HS-27A (cell line): Measurements from ENCODE around the gene DDX41.

Source experiments
- DNase-seq: peaks from one replicate; pipeline ENCODE4 v3.0.0-alpha.2; 2012; ENCODE audit warnings: low read depth, missing footprints

DDX41 gene

GRCh38 chr5:177512736-177513380 is 3.9 kb downstream of the DDX41 start:
- DNase-seq: no peak

DNA sequence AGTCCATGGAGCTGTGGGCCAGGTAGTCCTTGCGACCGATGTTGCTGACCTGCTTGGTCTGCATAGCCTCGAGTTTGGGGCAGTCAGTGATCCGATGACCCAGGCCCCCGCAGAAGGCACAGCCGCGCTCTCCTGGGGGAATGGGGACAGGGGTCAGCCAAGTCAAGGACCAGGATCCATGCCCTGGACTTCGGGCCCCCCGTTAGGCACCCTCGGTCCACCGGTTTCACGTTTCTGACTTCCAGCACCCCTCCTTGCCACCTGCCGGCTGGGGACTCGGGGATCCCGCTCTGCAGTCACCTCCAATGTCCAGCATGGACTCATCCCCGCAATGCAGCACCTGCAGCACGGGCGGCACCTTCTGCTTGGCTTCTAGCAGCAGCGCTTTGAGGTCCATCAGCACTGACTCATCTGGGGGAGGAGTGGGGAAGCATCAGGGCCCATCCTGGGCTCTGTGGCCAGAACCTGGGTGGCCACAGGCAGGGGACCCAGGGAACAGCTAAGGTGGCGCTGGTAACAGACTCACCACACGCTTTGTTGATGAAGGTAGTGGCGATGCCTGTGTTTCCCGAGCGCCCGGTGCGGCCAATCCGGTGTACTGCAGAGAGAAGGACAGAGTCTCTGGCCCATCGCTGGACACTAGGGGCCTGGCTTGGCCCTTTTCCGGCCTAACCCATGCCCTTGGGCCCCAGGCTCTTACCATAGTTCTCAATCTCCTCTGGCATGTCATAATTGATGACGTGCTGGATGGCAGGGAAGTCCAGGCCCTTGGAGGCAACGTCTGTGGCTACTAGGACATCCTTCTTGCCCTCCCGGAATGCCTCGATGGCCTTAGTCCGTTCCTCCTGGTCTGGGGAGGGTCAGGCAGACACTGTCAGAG is 4.7 kb downstream of the DDX41 start:
- no peak for DNase-seq

GRCh38 chr5:177511181-177511580 is 5.6 kb downstream of the DDX41 start:
- DNase-seq: no peak

- no peak for DNase-seq
These were observed 6.2 kb downstream of the DDX41 start for GRCh38 chr5:177510567-177511053.

DNA sequence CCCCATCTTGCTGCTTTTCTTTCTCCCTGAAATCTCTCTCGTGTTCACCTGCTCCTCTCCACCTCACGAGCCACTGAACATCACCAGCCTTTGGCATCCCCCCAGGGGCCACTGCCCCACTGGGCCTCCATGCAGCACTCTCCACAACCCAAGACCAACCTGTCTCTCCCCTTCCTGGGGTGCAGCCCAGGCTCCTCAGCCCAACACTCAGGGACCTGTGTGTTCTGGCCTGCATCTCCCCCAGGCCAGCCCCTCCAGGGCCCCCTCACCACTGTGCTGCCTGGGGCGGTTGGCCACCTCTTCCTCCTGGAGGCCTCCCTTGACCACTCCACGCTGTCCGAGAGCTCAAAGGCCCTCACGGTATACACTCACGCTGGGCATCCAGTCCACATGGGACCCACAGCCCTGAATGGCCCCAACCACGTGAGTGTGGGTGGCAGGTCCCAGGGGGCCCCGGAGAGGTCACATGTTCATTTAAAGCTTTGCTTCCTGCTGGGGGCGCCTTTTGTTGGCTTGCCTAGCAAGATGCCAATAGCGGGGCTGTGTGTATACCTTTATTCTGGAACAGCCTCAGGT is 6.7 kb downstream of the DDX41 start:
- no peak for DNase-seq

DNA sequence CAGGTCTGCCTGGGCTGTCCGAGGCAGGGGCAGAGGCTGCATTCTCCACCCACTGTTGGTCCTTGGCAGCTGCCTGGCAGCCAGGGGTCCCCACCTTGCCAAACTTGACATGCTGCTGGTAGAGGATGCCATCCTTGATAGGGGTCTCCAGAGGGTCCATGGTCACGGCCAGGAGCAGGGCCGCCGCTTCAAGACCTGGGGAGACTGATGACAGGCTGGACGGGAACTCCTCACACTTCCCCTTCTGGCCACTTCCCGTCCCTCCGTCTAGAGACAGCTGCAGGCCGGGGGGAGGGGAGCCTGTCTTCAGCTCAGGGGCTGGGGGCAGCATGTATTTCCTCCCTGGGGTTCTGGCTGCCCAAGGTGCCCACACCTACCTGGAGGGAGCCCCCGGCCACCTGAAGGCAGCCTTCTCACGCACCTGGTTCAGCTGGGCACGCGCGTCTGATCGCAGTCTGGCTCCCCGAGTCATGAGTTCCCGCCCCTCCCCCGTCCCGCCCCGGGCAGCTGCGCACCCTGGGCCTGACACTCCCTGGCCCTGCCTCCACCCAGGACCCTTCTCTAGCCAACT is 7.3 kb downstream of the DDX41 start, which contains the start of gene DOK3:
DOK3 (minus strand) TSS at position 446 of the 571 bp plus-strand sequence; CDS start at position 160, 286 bp downstream.
- no peak for DNase-seq

DNA sequence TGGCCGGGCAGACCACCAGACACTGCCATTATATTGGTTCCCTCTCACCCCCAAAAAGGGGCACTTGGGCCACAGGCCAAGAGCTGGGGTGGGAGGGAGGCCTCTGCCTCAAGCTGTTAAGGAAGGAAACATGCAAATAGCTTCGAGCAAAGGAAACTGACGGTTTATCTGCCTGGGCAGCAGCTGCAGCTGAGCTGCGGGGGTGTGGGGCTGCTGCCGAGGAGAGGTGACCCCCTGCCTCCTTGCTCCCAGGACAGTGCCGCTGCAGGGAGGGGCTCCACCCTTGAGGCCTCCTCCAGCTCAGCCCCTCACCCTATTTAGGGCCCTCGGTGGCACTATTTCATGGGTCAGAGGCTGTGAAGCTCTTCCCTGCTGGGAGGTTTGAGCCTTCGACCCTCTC is 7.9 kb downstream of the DDX41 start:
- no peak for DNase-seq

DNA sequence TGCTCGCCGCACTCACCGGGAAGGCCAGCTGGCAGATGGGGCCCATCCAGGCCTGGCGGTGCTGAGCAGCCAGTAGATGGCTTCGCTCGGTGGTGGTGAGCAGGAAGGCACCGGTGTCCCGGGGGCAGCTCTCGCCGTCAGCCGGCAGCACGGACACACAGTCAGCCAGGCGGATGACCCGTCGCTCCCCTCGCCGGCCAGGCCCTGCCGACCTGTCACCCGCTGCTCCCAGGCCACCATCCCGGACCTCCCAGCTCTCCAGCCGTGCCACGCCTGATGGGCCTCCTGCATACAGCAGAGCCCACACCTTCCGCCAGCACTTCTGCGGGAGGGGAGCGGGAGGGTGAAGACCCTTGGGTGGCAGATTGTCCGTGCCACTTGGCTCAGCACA is 8.5 kb downstream of the DDX41 start:
- no peak for DNase-seq

DNA sequence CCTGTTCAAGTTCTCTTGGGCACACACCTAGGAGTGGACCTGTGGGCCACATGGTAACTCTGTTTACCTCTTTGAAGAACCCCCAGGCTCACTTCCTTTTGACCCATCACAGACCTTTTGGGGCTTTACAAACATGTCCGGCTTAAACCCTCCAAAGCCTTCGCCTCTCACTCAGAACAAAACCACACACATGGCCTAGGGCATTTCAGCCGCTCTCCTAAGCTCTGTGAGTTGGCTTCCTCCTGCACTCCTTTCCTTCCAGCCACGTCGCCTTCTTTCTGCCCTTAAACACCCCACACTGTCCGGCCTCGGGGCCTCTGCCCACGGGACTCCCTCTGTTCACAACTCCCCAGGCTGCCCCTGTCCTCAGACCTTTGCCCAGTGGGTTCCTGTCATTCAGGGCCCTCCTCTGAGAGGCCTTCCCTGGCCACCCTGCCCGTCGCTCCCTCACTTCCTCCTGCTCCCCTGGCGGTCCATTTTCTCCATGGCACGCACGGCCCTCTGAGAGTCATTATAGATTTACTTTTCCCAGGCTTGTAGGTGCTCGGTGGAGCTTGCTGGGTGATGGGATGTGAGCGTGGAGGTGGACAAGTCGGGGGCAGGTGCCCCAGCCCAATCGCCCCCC is 9.1 kb downstream of the DDX41 start:
- no peak for DNase-seq

DNA sequence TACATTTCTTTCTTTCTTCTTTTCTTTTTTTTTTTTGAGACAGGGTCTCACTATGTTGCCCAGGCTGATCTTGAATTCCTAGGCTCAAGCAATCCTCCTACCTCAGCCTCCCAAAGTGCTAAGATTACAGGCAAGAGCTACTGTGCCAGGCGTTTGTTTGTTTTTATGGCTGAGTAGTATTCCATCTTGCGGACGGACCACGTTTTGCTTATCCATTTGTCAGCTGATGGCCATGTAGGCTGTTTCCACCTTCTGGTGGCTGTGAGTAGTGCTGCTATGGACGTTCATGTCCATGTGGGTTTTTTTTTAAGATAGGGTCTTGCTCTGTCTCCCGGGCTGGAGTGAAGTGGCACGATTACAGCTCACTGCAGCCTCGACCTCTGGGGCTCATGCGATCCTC is 9.6 kb downstream of the DDX41 start:
- DNase-seq: no peak

- no peak for DNase-seq
These were observed 11.7 kb downstream of the DDX41 start for GRCh38 chr5:177505075-177505474.

DNA sequence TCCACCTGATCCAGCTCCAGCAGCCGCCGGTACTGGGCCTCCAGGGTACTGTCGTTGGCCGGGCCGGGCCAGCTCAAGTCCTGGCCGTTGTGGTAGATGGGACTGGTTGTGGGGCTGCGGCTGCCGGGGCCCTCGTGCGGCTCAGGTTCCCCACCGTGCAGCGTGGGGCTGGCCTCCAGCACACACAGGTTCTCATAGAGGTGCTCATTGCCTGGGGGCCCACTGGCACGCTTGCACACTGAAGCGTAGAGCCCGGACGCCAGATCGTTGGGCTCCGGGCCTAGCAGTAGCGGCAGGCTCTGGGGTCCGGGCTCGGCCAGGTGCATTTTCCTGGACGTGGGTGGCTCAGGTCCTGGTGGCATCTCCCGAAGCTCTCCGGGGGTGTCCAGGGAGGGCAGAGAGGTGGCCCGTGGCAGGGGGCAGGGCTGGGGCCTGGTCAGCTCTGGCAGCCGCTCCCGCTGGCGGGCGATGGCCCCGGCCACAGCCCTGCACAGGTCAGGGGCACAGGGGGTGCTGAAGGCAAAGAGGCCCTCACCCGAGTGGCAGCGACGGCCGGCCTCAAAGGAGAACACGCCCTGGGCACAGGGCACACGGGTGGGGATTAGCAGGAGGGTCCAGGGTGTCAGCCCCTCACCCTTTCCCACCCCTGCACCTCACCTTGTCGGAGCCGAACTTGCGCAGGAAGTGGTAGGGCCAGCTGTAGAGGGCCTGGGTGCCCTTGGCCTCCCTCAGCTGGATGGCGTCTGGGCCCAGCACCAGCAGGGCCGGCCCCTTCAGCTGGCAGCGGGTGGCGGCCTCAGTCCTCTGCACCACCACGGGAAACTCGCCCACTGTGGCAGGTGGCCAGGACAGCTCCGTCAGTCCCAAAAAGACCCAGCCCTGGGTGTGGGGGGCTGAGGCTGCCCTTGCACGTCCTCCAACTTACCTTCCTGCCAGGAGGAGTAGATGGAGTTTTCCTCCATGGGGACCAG is 12.4 kb downstream of the DDX41 start:
- DNase-seq: no peak

DNA sequence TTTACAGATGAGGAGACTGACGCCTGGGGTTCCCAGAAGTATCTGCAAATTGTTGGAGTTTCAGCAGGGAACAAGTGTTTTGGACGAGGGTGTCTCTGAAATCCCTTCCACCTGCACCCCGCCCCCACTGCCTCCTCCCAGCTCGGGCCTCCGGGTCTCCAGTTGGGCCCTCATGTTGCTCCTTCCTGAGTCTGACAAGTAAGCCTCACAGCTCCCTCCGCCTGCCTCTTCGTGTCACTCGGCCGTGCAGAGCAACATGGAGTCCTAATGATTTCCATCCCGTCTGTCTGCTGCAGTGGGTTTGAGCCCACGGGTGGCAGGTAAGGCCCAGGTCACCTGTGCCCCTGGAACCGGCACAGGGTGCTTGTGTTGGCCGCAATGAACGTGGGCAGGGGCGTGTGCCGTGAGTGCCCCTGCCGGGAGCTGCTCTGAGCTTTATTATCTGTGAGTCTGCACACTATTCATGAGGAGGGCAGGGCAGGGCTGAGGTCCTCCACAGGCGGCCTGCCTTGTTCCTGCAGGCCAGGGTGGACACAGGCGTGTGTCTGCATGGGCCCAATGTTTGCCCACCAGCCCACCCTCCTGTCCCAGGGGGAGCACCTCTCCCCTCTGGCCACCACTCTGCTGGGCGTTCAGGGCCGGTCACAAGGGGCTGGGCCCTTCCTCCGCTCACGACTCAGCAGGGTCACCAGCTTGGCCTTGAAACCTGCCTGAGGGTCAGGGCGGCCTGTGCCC is 13.2 kb downstream of the DDX41 start:
- no peak for DNase-seq

DNA sequence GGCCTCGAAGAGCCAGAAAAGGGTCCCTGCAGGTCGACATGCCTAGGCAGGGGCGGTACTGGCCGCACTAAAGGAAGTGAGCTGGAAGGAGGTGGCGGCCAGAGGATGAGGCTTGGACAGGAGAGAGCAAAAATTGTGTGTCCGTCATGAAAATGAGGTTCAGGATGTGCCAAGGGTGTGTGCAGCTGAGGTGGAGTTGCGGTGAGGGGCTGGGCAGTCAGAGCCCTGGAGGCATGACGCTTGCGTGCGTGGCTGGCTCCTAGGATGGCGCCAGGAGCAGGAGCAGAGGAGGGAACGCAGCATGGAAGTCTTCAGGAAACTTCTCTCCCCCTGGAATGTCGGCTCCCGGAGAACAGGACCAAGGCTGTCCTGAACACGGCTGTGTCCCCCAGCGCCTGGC is 13.9 kb downstream of the DDX41 start:
- no peak for DNase-seq

- no peak for DNase-seq
These were observed 14.7 kb downstream of the DDX41 start for GRCh38 chr5:177501874-177502678.

DNA sequence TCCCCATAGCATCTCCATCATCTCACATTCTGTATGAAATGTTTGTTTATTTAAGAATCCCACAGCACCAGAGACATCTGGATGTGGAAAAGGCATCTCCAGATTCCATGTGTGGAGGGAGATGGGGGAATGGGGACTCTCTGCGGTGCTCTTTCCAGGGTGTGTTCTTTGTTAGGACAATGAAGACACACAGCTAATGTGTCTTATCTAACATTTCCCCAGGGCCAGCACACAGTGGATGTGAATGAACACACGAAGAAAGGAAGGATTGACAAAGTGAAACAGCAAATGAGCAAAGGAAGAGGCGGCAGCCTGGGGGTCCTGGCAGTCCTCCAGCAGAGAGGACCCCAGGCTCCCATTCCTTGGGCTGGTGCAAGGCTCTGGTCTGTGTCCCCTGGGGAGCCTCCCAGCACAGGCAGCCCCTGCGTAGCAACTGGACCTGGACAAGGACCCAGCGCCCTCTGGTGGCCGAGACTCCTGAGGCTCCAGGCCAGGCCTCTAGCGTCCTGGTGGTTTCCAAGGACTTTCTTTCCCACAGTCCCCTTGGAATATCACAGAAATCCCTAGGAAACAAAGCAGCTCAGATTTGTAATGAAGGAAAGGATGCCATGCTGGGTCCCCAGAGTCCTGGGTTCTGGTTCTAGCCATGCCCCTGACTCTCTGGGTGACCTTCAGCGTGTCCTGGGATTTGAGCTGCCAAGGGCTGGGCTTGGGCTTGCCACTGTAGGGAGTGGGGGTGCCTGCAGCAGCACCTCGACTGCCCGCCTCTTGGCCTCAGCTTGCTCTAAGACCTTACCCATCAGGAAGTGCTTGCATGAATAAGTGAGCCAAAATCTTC is 15.9 kb downstream of the DDX41 start:
- no peak for DNase-seq

- DNase-seq: no peak
These were observed 16.9 kb downstream of the DDX41 start for GRCh38 chr5:177499842-177500241.

- DNase-seq: no peak
These were observed 18.6 kb downstream of the DDX41 start for GRCh38 chr5:177498013-177498787.
